ENCODE data around the gene DOCK3. TPM values are rescaled to one million over a fixed set of nuclear protein-coding genes. Genes with fewer than 3 reads are reported as not detected.
"Not testable (repeated sequence)": the region's sequence is repeated elsewhere in the genome, so short reads cannot be mapped to it uniquely, and the experiment has no call there.

Gene DOCK3
- total and polyA plus RNA-seq, 2 donors: 0.66 to 1.7 TPM

- Histone ChIP-seq H3K4me3 (ENCODE audit: low read depth, low read length) (no peak overlapping the region), H3K27ac (ENCODE audit: low read depth) (no peak overlapping the region), H3K36me3 (ENCODE audit: insufficient read depth) (no peaks in the 10 kb centered on the region), H3K4me1 (ENCODE audit: insufficient read depth) (no peaks in the 10 kb centered on the region)
- DNase-seq (ENCODE audit: extremely low spot score): no peak
- 88% methylated on average over 5 of the region's 5 CpGs for WGBS
Measured at GRCh38 chr3:50657407-50657806, 17.3 kb upstream of the DOCK3 start.

- no peak overlapping the region for H3K4me3 ChIP-seq (ENCODE audit: low read depth, low read length)
- DNase-seq (ENCODE audit: extremely low spot score): no peak
- H3K4me1 ChIP-seq (ENCODE audit: insufficient read depth): no peaks in the 10 kb centered on the region
- H3K36me3 ChIP-seq (ENCODE audit: insufficient read depth): no peaks in the 10 kb centered on the region
- H3K27ac ChIP-seq (ENCODE audit: low read depth): no peak overlapping the region
- 91% methylated on average over 3 of the region's 3 CpGs for WGBS
Measured at GRCh38 chr3:50657816-50658215, 16.9 kb upstream of the DOCK3 start.

- Histone ChIP-seq H3K27ac (ENCODE audit: low read depth) (no peak overlapping the region), H3K4me1 (ENCODE audit: insufficient read depth) (no peaks in the 10 kb centered on the region), H3K36me3 (ENCODE audit: insufficient read depth) (no peaks in the 10 kb centered on the region), H3K4me3 (ENCODE audit: low read depth, low read length) (no peak overlapping the region)
- WGBS: 87% methylated on average over 6 of the region's 6 CpGs
- no peak for DNase-seq (ENCODE audit: extremely low spot score)
Measured at GRCh38 chr3:50658416-50658815, 16.3 kb upstream of the DOCK3 start.

GRCh38 chr3:50658831-50659230 lies 15.9 kb upstream of the DOCK3 start:
- no peaks in the 10 kb centered on the region for H3K4me1 ChIP-seq (ENCODE audit: insufficient read depth)
- H3K27ac ChIP-seq (ENCODE audit: low read depth): no peak overlapping the region
- no peaks in the 10 kb centered on the region for H3K36me3 ChIP-seq (ENCODE audit: insufficient read depth)
- 75% methylated on average over 3 of the region's 3 CpGs for WGBS
- H3K4me3 ChIP-seq (ENCODE audit: low read depth, low read length): no peak overlapping the region
- DNase-seq (ENCODE audit: extremely low spot score): no peak

GRCh38 chr3:50660386-50660785 lies 14.3 kb upstream of the DOCK3 start:
- no peak for DNase-seq (ENCODE audit: extremely low spot score)
- Histone ChIP-seq H3K4me1 (ENCODE audit: insufficient read depth) (no peaks in the 10 kb centered on the region), H3K4me3 (ENCODE audit: low read depth, low read length) (no peak overlapping the region), H3K27ac (ENCODE audit: low read depth) (no peak overlapping the region), H3K36me3 (ENCODE audit: insufficient read depth) (no peaks in the 10 kb centered on the region)
- WGBS: 94% methylated on average over 10 of the region's 10 CpGs

GRCh38 chr3:50661321-50661837 lies 13.3 kb upstream of the DOCK3 start:
- no peak for DNase-seq (ENCODE audit: extremely low spot score)
- Histone ChIP-seq H3K36me3 (ENCODE audit: insufficient read depth) (no peaks in the 10 kb centered on the region), H3K27ac (ENCODE audit: low read depth) (no peak overlapping the region), H3K4me3 (ENCODE audit: low read depth, low read length) (no peak overlapping the region), H3K4me1 (ENCODE audit: insufficient read depth) (no peaks in the 10 kb centered on the region)
- WGBS: 77% methylated on average over 6 of the region's 6 CpGs

- Histone ChIP-seq H3K4me3 (ENCODE audit: low read depth, low read length) (no peak overlapping the region), H3K4me1 (ENCODE audit: insufficient read depth) (no peaks in the 10 kb centered on the region), H3K36me3 (ENCODE audit: insufficient read depth) (no peaks in the 10 kb centered on the region), H3K27ac (ENCODE audit: low read depth) (no peak overlapping the region)
- WGBS: 47% methylated on average over 2 of the region's 2 CpGs
- DNase-seq (ENCODE audit: extremely low spot score): no peak
Measured at GRCh38 chr3:50662408-50662807, 12.3 kb upstream of the DOCK3 start.

GRCh38 chr3:50665081-50665840 lies 9.5 kb upstream of the DOCK3 start:
- H3K4me3 ChIP-seq (ENCODE audit: low read depth, low read length): no peak overlapping the region
- H3K27ac ChIP-seq (ENCODE audit: low read depth): no peak overlapping the region
- no peaks in the 10 kb centered on the region for H3K36me3 ChIP-seq (ENCODE audit: insufficient read depth)
- WGBS: 81% methylated on average over 5 of the region's 5 CpGs
- no peaks in the 10 kb centered on the region for H3K4me1 ChIP-seq (ENCODE audit: insufficient read depth)
- no peak for DNase-seq (ENCODE audit: extremely low spot score)

- DNase-seq (ENCODE audit: extremely low spot score); H3K4me3 ChIP-seq (ENCODE audit: low read depth, low read length); H3K4me1 ChIP-seq (ENCODE audit: insufficient read depth); H3K36me3 ChIP-seq (ENCODE audit: insufficient read depth); H3K27ac ChIP-seq (ENCODE audit: low read depth): not testable (repeated sequence)
- 78% methylated on average over 9 of the region's 9 CpGs for whole genome bisulfite sequencing
Measured at GRCh38 chr3:50665841-50666115, 8.9 kb upstream of the DOCK3 start.

- no peak for DNase-seq (ENCODE audit: extremely low spot score)
- no peak overlapping the region for H3K4me3 ChIP-seq (ENCODE audit: low read depth, low read length)
- no peaks in the 10 kb centered on the region for H3K36me3 ChIP-seq (ENCODE audit: insufficient read depth)
- 39% methylated on average over 1 of the region's 1 CpG for WGBS
- H3K4me1 ChIP-seq (ENCODE audit: insufficient read depth): no peaks in the 10 kb centered on the region
- no peak overlapping the region for H3K27ac ChIP-seq (ENCODE audit: low read depth)
Measured at GRCh38 chr3:50666837-50667236, 7.9 kb upstream of the DOCK3 start.

- WGBS: 33% methylated on average over 4 of the region's 4 CpGs
- H3K36me3 ChIP-seq (ENCODE audit: insufficient read depth): no peaks in the 10 kb centered on the region
- H3K4me1 ChIP-seq (ENCODE audit: insufficient read depth): peaks cover 2% of the 10 kb centered on the region
- H3K27ac ChIP-seq (ENCODE audit: low read depth): no peak overlapping the region
- no peak overlapping the region for H3K4me3 ChIP-seq (ENCODE audit: low read depth, low read length)
- DNase-seq (ENCODE audit: extremely low spot score): no peak
Measured at GRCh38 chr3:50671331-50671730, 3.4 kb upstream of the DOCK3 start.

GRCh38 chr3:50672656-50673055 lies 2.1 kb upstream of the DOCK3 start:
- no peaks in the 10 kb centered on the region for H3K36me3 ChIP-seq (ENCODE audit: insufficient read depth)
- no peak overlapping the region for H3K27ac ChIP-seq (ENCODE audit: low read depth)
- peaks cover 2% of the 10 kb centered on the region for H3K4me1 ChIP-seq (ENCODE audit: insufficient read depth)
- WGBS: 87% methylated on average over 3 of the region's 3 CpGs
- H3K4me3 ChIP-seq (ENCODE audit: low read depth, low read length): no peak overlapping the region
- DNase-seq (ENCODE audit: extremely low spot score): no peak

- peaks cover 2% of the 10 kb centered on the region for H3K4me1 ChIP-seq (ENCODE audit: insufficient read depth)
- H3K27ac ChIP-seq (ENCODE audit: low read depth): no peak overlapping the region
- no peak for DNase-seq (ENCODE audit: extremely low spot score)
- WGBS: 31% methylated on average over 3 of the region's 3 CpGs
- no peak overlapping the region for H3K4me3 ChIP-seq (ENCODE audit: low read depth, low read length)
- no peaks in the 10 kb centered on the region for H3K36me3 ChIP-seq (ENCODE audit: insufficient read depth)
Measured at GRCh38 chr3:50673931-50674330, 796 bp upstream of the DOCK3 start.

GRCh38 chr3:50675179-50676030 lies 678 bp downstream of the DOCK3 start:
- Histone ChIP-seq H3K4me3 (ENCODE audit: low read depth, low read length) (peak overlapping the region; percentile 59), H3K27ac (ENCODE audit: low read depth) (no peak overlapping the region), H3K36me3 (ENCODE audit: insufficient read depth) (no peaks in the 10 kb centered on the region), H3K4me1 (ENCODE audit: insufficient read depth) (peaks cover 2% of the 10 kb centered on the region)
- DNase-seq (ENCODE audit: extremely low spot score): no peak
- WGBS: 2% methylated on average over 65 of the region's 65 CpGs

Data from urinary bladder (tissue), 4 donors.